Measurements from ENCODE around the gene NOSIP.
"Not testable (repeated sequence)": the region's sequence is repeated elsewhere in the genome, so short reads cannot be mapped to it uniquely, and the experiment has no call there.

Gene NOSIP, protein sequence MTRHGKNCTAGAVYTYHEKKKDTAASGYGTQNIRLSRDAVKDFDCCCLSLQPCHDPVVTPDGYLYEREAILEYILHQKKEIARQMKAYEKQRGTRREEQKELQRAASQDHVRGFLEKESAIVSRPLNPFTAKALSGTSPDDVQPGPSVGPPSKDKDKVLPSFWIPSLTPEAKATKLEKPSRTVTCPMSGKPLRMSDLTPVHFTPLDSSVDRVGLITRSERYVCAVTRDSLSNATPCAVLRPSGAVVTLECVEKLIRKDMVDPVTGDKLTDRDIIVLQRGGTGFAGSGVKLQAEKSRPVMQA

DNA sequence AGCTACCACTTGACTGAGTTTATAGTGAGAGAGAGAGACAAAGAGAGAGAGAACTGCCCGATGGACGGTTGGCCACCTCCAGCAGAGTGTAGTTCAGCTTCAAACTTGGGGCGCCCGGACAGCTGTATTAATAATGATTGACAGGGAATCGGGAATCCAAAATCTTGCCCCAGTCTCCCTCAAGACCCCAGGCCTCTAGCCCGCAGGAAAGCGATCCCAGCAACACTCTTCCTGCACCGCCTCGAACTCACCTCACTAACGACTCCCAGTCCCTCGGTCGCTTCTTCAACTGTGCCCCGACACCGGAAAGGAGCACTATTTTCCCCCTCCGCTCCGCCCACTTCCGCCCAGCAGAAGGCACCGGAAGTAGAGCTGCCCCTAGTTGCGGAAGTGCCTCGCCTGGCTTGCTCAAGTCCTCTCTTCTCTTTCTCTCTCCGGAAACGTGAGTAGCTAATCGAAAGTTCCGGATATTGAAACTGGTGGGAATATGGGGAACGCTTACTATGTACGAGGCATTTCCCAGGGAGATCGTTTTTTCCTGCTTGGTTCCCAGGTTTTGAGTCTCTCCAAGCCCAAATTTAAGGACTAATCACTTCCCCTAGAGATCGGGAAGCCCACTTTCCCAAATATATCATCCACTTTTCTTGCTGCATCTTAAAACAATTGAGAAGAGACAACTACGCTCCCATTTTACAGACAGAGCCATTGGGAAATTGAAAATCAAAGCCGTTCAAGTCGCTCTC lies at the start of gene NOSIP:
Gene NOSIP (minus strand): TSS at position 293 of the 743 bp plus-strand sequence. CDS start 19,865 bp downstream, outside the sequence.
- Histone ChIP-seq H3K27ac (ENCODE audit: low read length) (no peak within 1 kb of the TSS), H3K4me1 (ENCODE audit: control insufficient read depth, low read depth, low read length) (peaks cover 5% of the 10 kb centered on the region), H3K36me3 (ENCODE audit: control insufficient read depth, low read depth, low read length) (peaks cover 6% of the 10 kb centered on the region)

DNA sequence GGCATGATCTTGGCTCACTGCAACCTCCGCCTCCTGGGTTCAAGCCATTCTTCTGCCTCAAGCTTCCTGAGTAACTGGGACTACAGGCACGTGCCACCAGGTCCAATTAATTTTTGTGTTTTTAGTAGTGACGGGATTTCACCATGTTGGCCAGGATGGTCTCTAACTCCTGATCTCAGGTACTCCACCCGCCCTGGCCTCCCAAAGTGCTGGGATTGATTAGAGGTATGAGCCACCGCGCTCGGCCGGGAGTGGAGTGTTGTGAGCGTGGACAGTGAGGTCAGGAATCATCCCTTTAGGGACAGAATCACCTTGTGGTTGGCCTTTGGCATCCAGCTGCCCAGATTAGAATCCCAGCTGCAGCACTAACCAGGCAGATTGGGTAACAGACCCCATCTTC lies 49.3 kb upstream of the NOSIP start:
- Histone ChIP-seq H3K9ac (ENCODE audit: low read length) (no peak overlapping the region), H3K27me3 (ENCODE audit: control insufficient read depth, insufficient read depth, low read length) (no peaks in the 10 kb centered on the region), H3K27ac (ENCODE audit: low read length) (no peak overlapping the region), H3K4me1 (ENCODE audit: control insufficient read depth, low read depth, low read length) (no peaks in the 10 kb centered on the region), H3K36me3 (ENCODE audit: control insufficient read depth, low read depth, low read length) (peaks cover 14% of the 10 kb centered on the region), H3K9me3 (ENCODE audit: control insufficient read depth, low read depth, low read length) (no peaks in the 10 kb centered on the region), H3K4me3 (ENCODE audit: low read length) (no peak overlapping the region)

More for the DNA sequence above, at the start of gene NOSIP:
- Histone ChIP-seq H3K27me3 (ENCODE audit: control insufficient read depth, insufficient read depth, low read length) (no peaks in the 10 kb centered on the region), H3K4me3 (ENCODE audit: low read length) (peak within 1 kb of the TSS; percentile 76), H3K9me3 (ENCODE audit: control insufficient read depth, low read depth, low read length) (no peaks in the 10 kb centered on the region), H3K9ac (ENCODE audit: low read length) (peak within 1 kb of the TSS; percentile 77)

DNA sequence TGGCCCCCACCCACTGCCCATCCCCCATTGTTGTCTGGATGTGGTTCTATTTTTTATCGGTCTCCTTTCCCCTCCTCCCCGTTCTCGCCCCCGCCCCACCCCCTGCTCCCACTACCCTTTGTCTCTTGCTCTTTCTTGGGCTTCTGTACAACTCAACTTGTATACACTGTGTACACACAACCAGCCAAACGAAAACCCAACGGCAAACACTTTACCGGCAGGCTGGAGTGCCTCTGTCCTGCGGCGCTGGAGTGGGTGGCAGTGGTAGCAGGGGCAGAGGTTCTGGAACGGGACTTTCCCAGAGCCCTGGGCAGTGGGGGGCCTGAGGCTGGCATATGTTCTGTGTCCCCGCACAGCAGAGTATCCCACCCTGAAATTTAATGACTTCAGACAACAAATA lies 45.9 kb upstream of the NOSIP start:
- H3K9ac ChIP-seq (ENCODE audit: low read length) = no peak overlapping the region
- peaks cover 26% of the 10 kb centered on the region for H3K36me3 ChIP-seq (ENCODE audit: control insufficient read depth, low read depth, low read length)
- no peak overlapping the region for H3K4me3 ChIP-seq (ENCODE audit: low read length)
- no peaks in the 10 kb centered on the region for H3K9me3 ChIP-seq (ENCODE audit: control insufficient read depth, low read depth, low read length)
- no peaks in the 10 kb centered on the region for H3K4me1 ChIP-seq (ENCODE audit: control insufficient read depth, low read depth, low read length)
- no peak overlapping the region for H3K27ac ChIP-seq (ENCODE audit: low read length)
- no peaks in the 10 kb centered on the region for H3K27me3 ChIP-seq (ENCODE audit: control insufficient read depth, insufficient read depth, low read length)

DNA sequence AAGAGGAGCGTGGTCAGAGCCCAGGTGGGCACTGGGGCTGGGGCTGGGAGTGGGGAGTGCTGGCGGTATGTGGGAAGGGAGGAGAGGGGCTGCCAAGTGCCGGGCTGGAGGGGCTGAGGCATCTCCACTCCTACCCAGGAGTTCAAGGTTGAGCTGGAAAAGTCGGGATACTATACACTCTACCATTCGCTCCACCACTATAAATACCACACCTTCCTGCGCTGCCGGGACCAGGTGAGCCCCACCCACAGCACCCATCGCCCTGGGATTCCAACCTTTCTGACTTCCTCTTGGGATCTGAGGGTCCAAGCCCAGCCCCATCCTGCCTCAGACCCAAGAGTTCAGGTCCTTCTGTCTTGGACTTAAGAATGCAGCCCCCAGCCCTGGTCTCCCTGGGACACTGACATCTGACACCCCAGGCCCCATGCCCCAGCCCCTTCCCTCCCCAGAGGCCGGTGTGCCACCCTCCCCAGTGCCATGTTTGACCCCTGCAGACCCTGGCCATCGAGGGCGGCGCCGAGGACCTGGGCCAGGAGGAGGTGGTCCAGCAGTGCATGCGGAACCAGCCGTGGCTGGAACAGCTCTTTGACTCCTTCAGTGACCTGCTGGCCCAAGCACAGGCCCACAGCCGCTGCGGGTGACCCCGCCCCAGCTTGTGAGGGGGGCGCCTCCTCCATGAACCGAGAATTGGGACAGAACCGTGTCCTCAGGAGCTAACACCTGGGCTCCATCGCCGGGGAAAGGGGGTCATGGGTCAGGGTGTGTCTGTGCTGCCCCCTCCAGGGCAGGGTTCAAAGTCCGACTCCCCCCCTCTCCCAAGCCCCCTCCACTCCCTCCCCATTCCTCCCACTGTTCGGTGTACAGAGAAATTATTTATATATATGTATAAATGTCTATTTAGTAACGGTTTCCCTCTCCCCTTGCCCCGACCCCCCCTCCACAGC lies 44.9 kb upstream of the NOSIP start:
- H3K4me3 ChIP-seq (ENCODE audit: low read length) = no peak overlapping the region
- no peak overlapping the region for H3K27ac ChIP-seq (ENCODE audit: low read length)
- H3K9me3 ChIP-seq (ENCODE audit: control insufficient read depth, low read depth, low read length) = no peaks in the 10 kb centered on the region
- peaks cover 27% of the 10 kb centered on the region for H3K36me3 ChIP-seq (ENCODE audit: control insufficient read depth, low read depth, low read length)
- H3K9ac ChIP-seq (ENCODE audit: low read length) = no peak overlapping the region
- H3K27me3 ChIP-seq (ENCODE audit: control insufficient read depth, insufficient read depth, low read length) = no peaks in the 10 kb centered on the region
- no peaks in the 10 kb centered on the region for H3K4me1 ChIP-seq (ENCODE audit: control insufficient read depth, low read depth, low read length)

DNA sequence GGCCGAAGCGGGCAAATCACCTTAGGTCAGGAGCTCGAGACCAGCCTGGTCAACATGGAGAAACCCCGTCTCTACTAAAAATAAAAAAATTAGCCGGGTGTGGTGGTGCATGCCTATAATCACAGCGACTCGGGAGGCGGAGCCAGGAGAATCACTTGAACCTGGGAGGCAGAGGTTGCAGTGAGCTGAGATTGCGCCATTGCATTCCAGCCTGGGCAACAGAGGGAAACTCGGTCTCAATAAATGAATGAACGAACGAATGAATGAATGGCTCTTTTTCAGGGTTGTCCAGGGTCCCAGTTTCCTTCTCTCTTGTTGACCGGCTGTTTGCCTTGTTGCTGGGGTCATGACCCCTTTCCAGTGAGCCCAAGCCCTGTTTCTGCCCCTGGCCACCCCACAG lies 37.5 kb upstream of the NOSIP start:
- not testable (repeated sequence) for H3K4me1 ChIP-seq (ENCODE audit: control insufficient read depth, low read depth, low read length); H3K4me3 ChIP-seq (ENCODE audit: low read length); H3K27ac ChIP-seq (ENCODE audit: low read length); H3K9ac ChIP-seq (ENCODE audit: low read length); H3K9me3 ChIP-seq (ENCODE audit: control insufficient read depth, low read depth, low read length); H3K27me3 ChIP-seq (ENCODE audit: control insufficient read depth, insufficient read depth, low read length)
- peaks cover 53% of the 10 kb centered on the region for H3K36me3 ChIP-seq (ENCODE audit: control insufficient read depth, low read depth, low read length)

DNA sequence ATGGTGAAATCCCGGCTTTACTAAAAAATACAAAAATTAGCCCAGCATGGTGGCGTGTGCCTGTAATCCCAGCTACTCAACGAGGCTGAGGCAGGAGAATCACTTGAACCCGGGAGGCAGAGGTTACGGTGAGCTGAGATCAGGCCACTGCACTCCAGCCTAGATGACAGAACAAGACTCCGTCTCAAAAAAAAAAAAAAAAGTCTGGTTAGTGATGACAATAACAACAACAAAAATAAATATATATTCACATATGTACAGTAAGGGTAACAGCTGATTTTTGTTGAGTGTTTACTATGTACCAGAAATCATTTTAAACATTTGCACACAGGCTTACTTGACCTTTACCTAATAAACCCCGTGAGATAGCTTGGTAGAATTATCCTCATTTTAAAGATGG lies 36.6 kb upstream of the NOSIP start:
- Histone ChIP-seq H3K27ac (ENCODE audit: low read length) (no peak overlapping the region), H3K4me3 (ENCODE audit: low read length) (no peak overlapping the region), H3K27me3 (ENCODE audit: control insufficient read depth, insufficient read depth, low read length) (no peaks in the 10 kb centered on the region), H3K4me1 (ENCODE audit: control insufficient read depth, low read depth, low read length) (no peaks in the 10 kb centered on the region), H3K9me3 (ENCODE audit: control insufficient read depth, low read depth, low read length) (no peaks in the 10 kb centered on the region), H3K36me3 (ENCODE audit: control insufficient read depth, low read depth, low read length) (peaks cover 52% of the 10 kb centered on the region), H3K9ac (ENCODE audit: low read length) (no peak overlapping the region)

DNA sequence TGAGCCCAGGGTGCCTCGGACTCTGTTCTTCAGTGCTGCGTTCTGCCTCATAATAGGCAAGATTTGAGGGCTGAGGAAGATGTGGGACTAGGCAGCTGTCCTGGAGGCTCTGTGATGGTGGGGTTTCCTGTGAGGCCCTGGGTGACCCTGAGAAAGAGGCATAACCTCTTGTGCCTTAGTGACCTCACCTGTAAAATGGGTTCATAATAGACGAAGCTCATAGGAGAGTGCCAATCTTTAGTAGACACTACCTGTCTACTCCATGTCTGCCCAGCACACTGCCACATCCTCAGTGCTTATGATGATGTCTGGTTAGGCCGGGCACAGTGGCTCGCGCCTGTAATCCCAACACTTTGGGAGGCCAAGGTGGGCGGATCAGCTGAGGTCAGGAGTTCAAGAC lies 36.2 kb upstream of the NOSIP start:
- Histone ChIP-seq H3K27me3 (ENCODE audit: control insufficient read depth, insufficient read depth, low read length) (no peaks in the 10 kb centered on the region), H3K9ac (ENCODE audit: low read length) (no peak overlapping the region), H3K36me3 (ENCODE audit: control insufficient read depth, low read depth, low read length) (peaks cover 48% of the 10 kb centered on the region), H3K4me1 (ENCODE audit: control insufficient read depth, low read depth, low read length) (no peaks in the 10 kb centered on the region), H3K27ac (ENCODE audit: low read length) (no peak overlapping the region), H3K9me3 (ENCODE audit: control insufficient read depth, low read depth, low read length) (no peaks in the 10 kb centered on the region), H3K4me3 (ENCODE audit: low read length) (no peak overlapping the region)

DNA sequence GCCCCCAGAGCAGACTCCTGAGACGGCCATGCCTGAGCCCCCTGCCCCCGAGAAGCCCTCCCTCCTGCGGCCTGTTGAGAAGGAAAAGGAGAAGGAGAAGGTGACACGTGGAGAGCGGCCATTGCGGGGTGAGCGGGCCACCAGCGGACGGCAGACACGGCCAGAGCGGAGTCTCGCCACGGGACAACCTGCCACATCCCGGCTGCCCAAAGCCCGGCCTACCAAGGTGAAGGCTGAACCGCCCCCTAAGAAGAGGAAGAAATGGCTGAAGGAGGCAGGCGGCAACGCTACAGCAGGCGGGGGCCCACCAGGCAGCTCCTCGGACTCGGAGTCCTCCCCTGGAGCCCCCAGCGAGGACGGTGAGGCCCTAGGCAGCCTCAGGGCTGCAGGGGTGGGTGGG lies 35.5 kb upstream of the NOSIP start:
- no peak overlapping the region for H3K27ac ChIP-seq (ENCODE audit: low read length)
- peaks cover 46% of the 10 kb centered on the region for H3K36me3 ChIP-seq (ENCODE audit: control insufficient read depth, low read depth, low read length)
- no peak overlapping the region for H3K9ac ChIP-seq (ENCODE audit: low read length)
- H3K4me3 ChIP-seq (ENCODE audit: low read length) = no peak overlapping the region
- H3K9me3 ChIP-seq (ENCODE audit: control insufficient read depth, low read depth, low read length) = no peaks in the 10 kb centered on the region
- H3K27me3 ChIP-seq (ENCODE audit: control insufficient read depth, insufficient read depth, low read length) = no peaks in the 10 kb centered on the region
- no peaks in the 10 kb centered on the region for H3K4me1 ChIP-seq (ENCODE audit: control insufficient read depth, low read depth, low read length)

DNA sequence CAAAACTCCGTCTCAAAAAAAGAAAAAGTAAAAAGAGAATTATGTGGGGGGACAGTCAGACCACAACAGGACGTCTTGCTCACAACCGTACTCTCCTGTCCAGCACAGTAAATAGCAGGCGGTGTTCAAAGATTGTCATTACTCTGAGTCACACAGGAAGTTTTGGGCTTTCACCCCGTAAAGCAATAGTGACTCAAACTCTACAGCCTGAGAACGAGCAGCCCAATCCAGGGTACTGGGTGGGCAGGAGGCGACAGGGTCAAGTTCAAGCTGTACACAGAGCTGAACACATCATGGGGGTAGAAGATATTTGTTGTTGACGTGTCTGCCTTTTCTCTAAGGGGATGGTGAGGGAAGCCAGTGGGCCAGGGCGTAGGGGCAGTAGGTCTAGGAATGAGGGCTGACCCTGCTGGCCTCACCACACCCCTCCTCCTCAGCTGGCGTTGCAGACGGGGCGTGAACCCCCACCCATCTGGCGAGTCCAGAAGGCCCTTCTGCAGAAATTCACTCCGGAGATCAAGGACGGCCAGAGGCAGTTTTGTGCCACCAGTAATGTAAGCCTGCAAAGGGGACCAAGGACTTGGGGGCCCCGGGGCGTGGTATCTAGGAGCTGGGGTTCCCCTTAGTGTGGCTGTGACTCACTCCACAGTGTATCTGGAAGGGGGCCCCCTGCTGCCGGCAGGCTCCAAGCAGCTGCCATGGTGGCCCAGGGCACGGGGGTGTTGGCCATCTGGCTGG lies 33.9 kb upstream of the NOSIP start:
- H3K27me3 ChIP-seq (ENCODE audit: control insufficient read depth, insufficient read depth, low read length) = no peaks in the 10 kb centered on the region
- no peak overlapping the region for H3K4me3 ChIP-seq (ENCODE audit: low read length)
- H3K9me3 ChIP-seq (ENCODE audit: control insufficient read depth, low read depth, low read length) = no peaks in the 10 kb centered on the region
- no peaks in the 10 kb centered on the region for H3K4me1 ChIP-seq (ENCODE audit: control insufficient read depth, low read depth, low read length)
- H3K27ac ChIP-seq (ENCODE audit: low read length) = no peak overlapping the region
- H3K9ac ChIP-seq (ENCODE audit: low read length) = no peak overlapping the region
- peaks cover 50% of the 10 kb centered on the region for H3K36me3 ChIP-seq (ENCODE audit: control insufficient read depth, low read depth, low read length)

DNA sequence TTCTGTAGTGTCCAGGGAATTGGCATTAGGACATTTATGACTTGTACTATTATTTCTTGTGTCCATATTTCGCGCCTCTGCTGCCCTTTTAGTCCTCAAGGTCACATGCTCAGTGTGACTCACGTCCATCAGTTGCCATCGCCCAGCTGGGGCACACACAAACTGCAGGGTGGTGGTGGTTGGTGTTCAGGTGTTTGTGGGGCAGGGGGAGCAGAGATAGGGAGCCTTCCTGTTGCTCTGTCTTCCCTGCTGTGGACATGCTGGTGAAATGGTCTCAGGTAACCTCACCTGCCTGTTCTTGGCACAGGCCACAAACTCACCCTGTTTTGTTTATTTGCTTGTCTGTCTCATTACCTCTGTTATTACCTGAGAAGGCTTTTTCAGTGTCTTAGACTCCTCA lies 33.0 kb upstream of the NOSIP start:
- H3K4me1 ChIP-seq (ENCODE audit: control insufficient read depth, low read depth, low read length) = no peaks in the 10 kb centered on the region
- H3K36me3 ChIP-seq (ENCODE audit: control insufficient read depth, low read depth, low read length) = peaks cover 58% of the 10 kb centered on the region
- no peak overlapping the region for H3K4me3 ChIP-seq (ENCODE audit: low read length)
- H3K9ac ChIP-seq (ENCODE audit: low read length) = no peak overlapping the region
- H3K27me3 ChIP-seq (ENCODE audit: control insufficient read depth, insufficient read depth, low read length) = no peaks in the 10 kb centered on the region
- H3K27ac ChIP-seq (ENCODE audit: low read length) = no peak overlapping the region
- no peaks in the 10 kb centered on the region for H3K9me3 ChIP-seq (ENCODE audit: control insufficient read depth, low read depth, low read length)

All from iPS-18a (cell line).